CD4-positive, alpha-beta memory T cell (primary cell): ENCODE measurements around the gene EXOSC9. TPM values are rescaled to one million over a fixed set of nuclear protein-coding genes. Genes with fewer than 3 reads are reported as not detected.

Source experiments
- CTCF ChIA-PET: fragments of 350-600 bp; sonication (Branson Sonifier 250); formaldehyde crosslinking; loops from one replicate; lab custom pipeline; 2021; ENCODE audit warnings: inconsistent platforms; ENCODE audit not compliant: partially characterized antibody; lab: Charles Lee
- POLR2A ChIA-PET: fragments of 350-600 bp; sonication (Branson Sonifier 250); formaldehyde crosslinking; loops from one replicate; lab custom pipeline; 2021; ENCODE audit not compliant: partially characterized antibody; lab: Charles Lee
- DNase-seq, 5 donors: peaks; one replicate each; pipeline versions ENCODE4 v3.0.0 to v3.0.0-alpha.2; 2020 to 2022; ENCODE audit warnings: mixed read lengths in 1 of 5
- H3K27ac ChIP-seq: one replicate; pipeline ENCODE4 v1.7.0; 2013; ENCODE audit warnings: low read depth, low read length
- H3K27me3 ChIP-seq: 2 replicates; pipeline ENCODE4 v1.7.0; 2013; ENCODE audit warnings: mild to moderate bottlenecking, low read length, moderate library complexity; ENCODE audit not compliant: insufficient read depth
- H3K36me3 ChIP-seq: 2 replicates; pipeline ENCODE4 v1.7.0; 2013; ENCODE audit warnings: mild to moderate bottlenecking, low read length, moderate library complexity; ENCODE audit not compliant: insufficient read depth
- H3K4me1 ChIP-seq: 2 replicates; pipeline ENCODE4 v1.7.0; 2013; ENCODE audit warnings: mild to moderate bottlenecking, low read length, moderate library complexity; ENCODE audit not compliant: insufficient read depth
- H3K4me3 ChIP-seq, 2 donors: one replicate each; pipeline ENCODE4 v1.7.0; 2013; ENCODE audit warnings: low read length in 2 of 2, mild to moderate bottlenecking in 1 of 2
- H3K9me3 ChIP-seq, 2 donors: one replicate each; pipeline ENCODE4 v1.7.0; 2013; ENCODE audit warnings: low read length in 2 of 2, control low read depth in 1 of 2; ENCODE audit not compliant: control insufficient read depth in 1 of 2
- H3K27ac Mint-ChIP-seq, 7 donors: one replicate each; pipeline ENCODE4 v1.8.0; 2020 to 2021; ENCODE audit warnings: mixed read lengths in 7 of 7, mild to moderate bottlenecking in 6 of 7, inconsistent platforms in 3 of 7, moderate library complexity in 3 of 7
- H3K27me3 Mint-ChIP-seq, 2 donors: one replicate each; pipeline ENCODE4 v1.8.0; 2020 to 2021; ENCODE audit warnings: mixed read lengths in 2 of 2
- H3K36me3 Mint-ChIP-seq, 2 donors: one replicate each; pipeline ENCODE4 v1.8.0; 2020 to 2021; ENCODE audit warnings: mixed read lengths in 2 of 2, inconsistent platforms in 1 of 2, mild to moderate bottlenecking in 1 of 2
- H3K4me1 Mint-ChIP-seq, 4 donors: one replicate each; pipeline ENCODE4 v1.8.0; 2020 to 2021; ENCODE audit warnings: mixed read lengths in 4 of 4, mild to moderate bottlenecking in 1 of 4
- H3K4me3 Mint-ChIP-seq, 8 donors: one replicate each; pipeline ENCODE4 v1.8.0; 2020 to 2021; ENCODE audit warnings: mixed read lengths in 8 of 8, mild to moderate bottlenecking in 7 of 8, moderate library complexity in 6 of 8, inconsistent platforms in 3 of 8
- H3K9me3 Mint-ChIP-seq, 8 donors: one replicate each; pipeline ENCODE4 v1.8.0; 2020 to 2021; ENCODE audit warnings: mixed read lengths in 8 of 8, mild to moderate bottlenecking in 5 of 8, inconsistent platforms in 3 of 8, moderate library complexity in 1 of 8
- intact Hi-C: fragments of 100-400 bp; cut with micrococcal nuclease; formaldehyde crosslinking; loops from one replicate; pipeline ENCODE4 v1.15.1; 2023
- polyA plus RNA-seq, 2 donors: library from polyadenylated mRNA; unstranded; fragments of 300-500 nt; fragmentation: Illumina TruSeq; gene quantifications; one replicate each; pipeline ENCODE4 v1.2.3, GENCODE V29; 2021
- total RNA-seq, 2 experiments: library from RNA; stranded (reverse); gene quantifications; one replicate each; pipeline ENCODE4 v1.2.3, GENCODE V29; 2021

EXOSC9 gene
- total and polyA plus RNA-seq, 4 experiments from 2014 or later: 40.6 to 45.4 (median 44.1) TPM

GRCh38 chr4:121765368-121765705 is 35.8 kb upstream of the EXOSC9 start:
- Histone ChIP-seq H3K27ac (no peak overlapping the region), H3K4me1 (no peaks in the 10 kb centered on the region), H3K4me3 (no peak overlapping the region), H3K27me3 (peaks cover 22% of the 10 kb centered on the region), H3K9me3 (no peaks in the 10 kb centered on the region), H3K36me3 (no peaks in the 10 kb centered on the region)
- intact Hi-C loops: no loop called here
- no peak for DNase-seq
- POLR2A ChIA-PET: no interaction called here
- H3K9me3 Mint-ChIP-seq: peaks cover 0 to 2% (median 0%) of the 10 kb centered on the region in 8 donors
- H3K4me3 Mint-ChIP-seq: peak overlapping the region in 6 of 8 donors; percentile 5 to 75 (median 46)
- no peaks in the 10 kb centered on the region for H3K36me3 Mint-ChIP-seq
- peaks cover 4 to 13% (median 10%) of the 10 kb centered on the region in 4 donors for H3K4me1 Mint-ChIP-seq
- CTCF ChIA-PET: no interaction called here
- H3K27ac Mint-ChIP-seq: no peak overlapping the region
- peaks cover 36 to 37% of the 10 kb centered on the region in 2 donors for H3K27me3 Mint-ChIP-seq

- H3K36me3 Mint-ChIP-seq: no peaks in the 10 kb centered on the region
- peaks cover 39 to 40% of the 10 kb centered on the region in 2 donors for H3K27me3 Mint-ChIP-seq
- DNase-seq: no peak
- no peak overlapping the region for H3K4me3 ChIP-seq
- intact Hi-C loops: no loop called here
- peaks cover 4 to 13% (median 10%) of the 10 kb centered on the region in 4 donors for H3K4me1 Mint-ChIP-seq
- no peak overlapping the region for H3K27ac ChIP-seq
- H3K4me1 ChIP-seq: no peaks in the 10 kb centered on the region
- peaks cover 16% of the 10 kb centered on the region for H3K27me3 ChIP-seq
- H3K27ac Mint-ChIP-seq: no peak overlapping the region
- CTCF ChIA-PET: no interaction called here
- H3K9me3 Mint-ChIP-seq: peaks cover 0 to 2% (median 0%) of the 10 kb centered on the region in 8 donors
- H3K9me3 ChIP-seq: no peaks in the 10 kb centered on the region
- H3K4me3 Mint-ChIP-seq: no peak overlapping the region
- POLR2A ChIA-PET: no interaction called here
- H3K36me3 ChIP-seq: no peaks in the 10 kb centered on the region
Measured at GRCh38 chr4:121765971-121766538, 35.1 kb upstream of the EXOSC9 start.

- intact Hi-C loops: no loop called here
- ChIA-PET CTCF (interaction anchor here (1.2 kb wide), 1 partner anchor 39 kb away, joined by 3 read pairs; no protein-coding TSS in a partner anchor), POLR2A (no interaction called here)
- Histone ChIP-seq H3K36me3 (no peaks in the 10 kb centered on the region), H3K4me1 (no peaks in the 10 kb centered on the region), H3K27ac (no peak overlapping the region), H3K4me3 (no peak overlapping the region), H3K27me3 (peaks cover 16% of the 10 kb centered on the region), H3K9me3 (no peaks in the 10 kb centered on the region)
- no peak for DNase-seq
- Mint-ChIP-seq H3K4me1 (peaks cover 4 to 13% (median 10%) of the 10 kb centered on the region in 4 donors), H3K36me3 (no peaks in the 10 kb centered on the region), H3K9me3 (peaks cover 0 to 2% (median 0%) of the 10 kb centered on the region in 8 donors), H3K27me3 (peaks cover 38 to 39% of the 10 kb centered on the region in 2 donors), H3K4me3 (no peak overlapping the region), H3K27ac (no peak overlapping the region)
Measured at GRCh38 chr4:121767166-121767565, 34.0 kb upstream of the EXOSC9 start.

GRCh38 chr4:121769341-121769740 is 31.8 kb upstream of the EXOSC9 start:
- DNase-seq: no peak
- no peak overlapping the region for H3K27ac ChIP-seq
- H3K4me1 ChIP-seq: no peaks in the 10 kb centered on the region
- intact Hi-C loops: no loop called here
- Mint-ChIP-seq H3K27ac (no peak overlapping the region), H3K36me3 (no peaks in the 10 kb centered on the region), H3K4me3 (no peak overlapping the region), H3K27me3 (peaks cover 21 to 24% of the 10 kb centered on the region in 2 donors), H3K9me3 (peaks cover 0 to 2% (median 0%) of the 10 kb centered on the region in 8 donors), H3K4me1 (peaks cover 2 to 7% (median 6%) of the 10 kb centered on the region in 4 donors)
- H3K36me3 ChIP-seq: no peaks in the 10 kb centered on the region
- CTCF ChIA-PET: no interaction called here
- H3K4me3 ChIP-seq: no peak overlapping the region
- H3K9me3 ChIP-seq: no peaks in the 10 kb centered on the region
- POLR2A ChIA-PET: no interaction called here
- peaks cover 11% of the 10 kb centered on the region for H3K27me3 ChIP-seq

- Mint-ChIP-seq H3K27me3 (peaks cover 11 to 18% of the 10 kb centered on the region in 2 donors), H3K9me3 (no peaks in the 10 kb centered on the region), H3K27ac (no peak overlapping the region), H3K36me3 (no peaks in the 10 kb centered on the region), H3K4me3 (no peak overlapping the region), H3K4me1 (no peaks in the 10 kb centered on the region)
- Histone ChIP-seq H3K4me1 (no peaks in the 10 kb centered on the region), H3K27ac (no peak overlapping the region), H3K27me3 (no peaks in the 10 kb centered on the region), H3K9me3 (no peaks in the 10 kb centered on the region), H3K36me3 (no peaks in the 10 kb centered on the region), H3K4me3 (no peak overlapping the region)
- POLR2A ChIA-PET: no interaction called here
- intact Hi-C loops: no loop called here
- CTCF ChIA-PET: no interaction called here
- no peak for DNase-seq
Measured at GRCh38 chr4:121771869-121772268, 29.3 kb upstream of the EXOSC9 start.

- Histone ChIP-seq H3K4me1 (no peaks in the 10 kb centered on the region), H3K27ac (no peak overlapping the region), H3K36me3 (no peaks in the 10 kb centered on the region), H3K4me3 (no peak overlapping the region), H3K9me3 (no peaks in the 10 kb centered on the region), H3K27me3 (no peaks in the 10 kb centered on the region)
- ChIA-PET POLR2A (no interaction called here), CTCF (no interaction called here)
- intact Hi-C loops: no loop called here
- no peak overlapping the region for H3K27ac Mint-ChIP-seq
- DNase-seq: no peak
- no peaks in the 10 kb centered on the region for H3K4me1 Mint-ChIP-seq
- H3K36me3 Mint-ChIP-seq: no peaks in the 10 kb centered on the region
- H3K9me3 Mint-ChIP-seq: no peaks in the 10 kb centered on the region
- H3K27me3 Mint-ChIP-seq: peaks cover 8 to 10% of the 10 kb centered on the region in 2 donors
- no peak overlapping the region for H3K4me3 Mint-ChIP-seq
Measured at GRCh38 chr4:121773883-121774282, 27.2 kb upstream of the EXOSC9 start.

- no peak overlapping the region for H3K27ac Mint-ChIP-seq
- ChIA-PET CTCF (no interaction called here), POLR2A (no interaction called here)
Measured at GRCh38 chr4:121776610-121777401, 24.3 kb upstream of the EXOSC9 start.

More at GRCh38 chr4:121776610-121777401, 24.3 kb upstream of the EXOSC9 start:
- H3K27me3 Mint-ChIP-seq: peaks cover 14 to 15% of the 10 kb centered on the region in 2 donors
- intact Hi-C loops: no loop called here
- no peaks in the 10 kb centered on the region for H3K36me3 Mint-ChIP-seq
- no peaks in the 10 kb centered on the region for H3K4me1 Mint-ChIP-seq
- Histone ChIP-seq H3K27ac (no peak overlapping the region), H3K27me3 (no peaks in the 10 kb centered on the region), H3K36me3 (no peaks in the 10 kb centered on the region), H3K4me3 (no peak overlapping the region), H3K4me1 (no peaks in the 10 kb centered on the region), H3K9me3 (no peaks in the 10 kb centered on the region)
- no peaks in the 10 kb centered on the region for H3K9me3 Mint-ChIP-seq
- no peak overlapping the region for H3K4me3 Mint-ChIP-seq
- no peak for DNase-seq
